ENCODE results near the gene CARD19.

DNA sequence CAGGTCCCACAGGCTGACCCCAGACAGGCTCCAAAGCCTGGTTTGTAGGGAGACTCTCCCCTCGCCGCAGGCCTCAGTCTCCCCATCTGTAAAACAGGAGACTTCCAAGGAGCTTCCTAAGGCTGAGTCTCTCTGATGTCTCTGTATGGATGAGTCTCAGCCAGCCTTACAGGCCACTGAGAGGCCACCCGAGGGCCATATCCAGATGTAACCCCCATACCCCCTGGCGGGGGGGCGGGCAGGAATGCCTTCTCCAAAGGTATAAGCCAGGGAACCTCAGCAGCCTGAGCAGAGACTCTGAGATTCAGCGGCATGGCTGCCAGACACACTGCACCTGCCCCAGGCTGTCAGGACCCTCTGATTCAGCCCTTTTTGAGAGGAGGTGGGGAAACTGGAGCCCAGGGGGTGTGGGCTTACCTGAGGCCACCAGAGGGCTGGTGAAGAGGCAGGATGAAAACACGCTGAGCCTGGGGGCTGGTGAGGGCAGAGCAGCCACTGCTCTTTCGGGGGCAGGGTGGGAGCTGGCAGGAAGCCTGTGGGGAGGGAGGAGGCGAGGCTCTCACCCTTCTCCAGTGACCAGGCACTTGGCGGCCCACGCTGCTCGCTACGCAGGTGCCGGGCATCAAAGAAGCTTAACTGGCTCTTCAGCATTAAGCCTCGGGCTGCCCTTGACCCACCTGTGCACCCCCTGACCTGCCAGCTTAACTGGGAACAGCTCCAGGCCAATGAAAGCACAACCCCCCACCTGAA is 43.1 kb upstream of the CARD19 start:
- TF ChIP-seq, protein P1, sequence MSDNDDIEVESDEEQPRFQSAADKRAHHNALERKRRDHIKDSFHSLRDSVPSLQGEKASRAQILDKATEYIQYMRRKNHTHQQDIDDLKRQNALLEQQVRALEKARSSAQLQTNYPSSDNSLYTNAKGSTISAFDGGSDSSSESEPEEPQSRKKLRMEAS (IDR thresholded peaks at IDR 0.05), result no peak
- TF ChIP-seq EP300 (IDR thresholded peaks at IDR 0.05; ENCODE audit: borderline replicate concordance) (no peak), CEBPB (IDR thresholded peaks at IDR 0.05) (no peak), ZBTB7A (IDR thresholded peaks at IDR 0.05; ENCODE audit: low read depth) (no peak), CREB1 (IDR thresholded peaks at IDR 0.05; ENCODE audit: low read depth) (no peak), RAD21 (IDR thresholded peaks at IDR 0.05; ENCODE audit: low read depth) (no peak), NFIC (IDR thresholded peaks at IDR 0.05) (no peak), TAF1 (IDR thresholded peaks at IDR 0.05; ENCODE audit: low read depth) (no peak), REST (IDR thresholded peaks at IDR 0.05; ENCODE audit: low read depth) (no peak), EGR1 (IDR thresholded peaks at IDR 0.05) (no peak)
